DMS153 (cell line): ENCODE results near the gene THAP5.

Experiments used
- DNase-seq: peaks from one replicate; lab custom pipeline; 2025; lab: John Stamatoyannopoulos, UW

The THAP5 gene, protein sequence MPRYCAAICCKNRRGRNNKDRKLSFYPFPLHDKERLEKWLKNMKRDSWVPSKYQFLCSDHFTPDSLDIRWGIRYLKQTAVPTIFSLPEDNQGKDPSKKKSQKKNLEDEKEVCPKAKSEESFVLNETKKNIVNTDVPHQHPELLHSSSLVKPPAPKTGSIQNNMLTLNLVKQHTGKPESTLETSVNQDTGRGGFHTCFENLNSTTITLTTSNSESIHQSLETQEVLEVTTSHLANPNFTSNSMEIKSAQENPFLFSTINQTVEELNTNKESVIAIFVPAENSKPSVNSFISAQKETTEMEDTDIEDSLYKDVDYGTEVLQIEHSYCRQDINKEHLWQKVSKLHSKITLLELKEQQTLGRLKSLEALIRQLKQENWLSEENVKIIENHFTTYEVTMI

DNA sequence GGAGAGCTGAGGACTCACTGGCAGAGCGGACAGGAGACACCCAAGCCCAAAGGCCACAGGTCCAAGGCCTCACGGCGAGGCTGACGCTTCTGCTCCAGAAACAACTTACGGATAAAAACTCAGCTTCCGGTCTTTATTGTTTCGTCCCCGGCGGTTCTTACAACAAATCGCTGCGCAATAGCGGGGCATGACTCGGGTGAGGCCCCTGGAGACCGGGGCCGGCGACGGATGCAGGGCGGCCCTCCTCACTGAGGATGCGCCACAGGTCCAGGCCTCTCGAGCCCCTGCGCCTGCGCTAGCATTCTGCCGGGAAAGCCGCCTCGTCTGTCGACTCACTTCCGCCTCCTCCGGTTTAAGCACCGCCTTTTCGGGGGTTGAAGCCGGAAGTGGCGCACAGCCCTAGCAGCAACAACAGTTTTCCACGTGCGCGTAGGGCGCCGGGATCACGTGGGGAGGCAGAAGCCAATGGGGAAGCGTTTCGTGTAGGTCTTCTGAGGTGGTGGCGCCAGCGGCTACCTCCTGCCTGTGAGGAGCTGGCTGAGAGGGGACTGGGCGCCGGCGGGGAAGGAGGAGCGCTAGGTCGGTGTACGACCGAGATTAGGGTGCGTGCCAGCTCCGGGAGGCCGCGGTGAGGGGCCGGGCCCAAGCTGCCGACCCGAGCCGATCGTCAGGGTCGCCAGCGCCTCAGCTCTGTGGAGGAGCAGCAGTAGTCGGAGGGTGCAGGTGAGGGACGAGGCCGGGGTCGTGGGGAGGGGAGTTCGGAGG is at the start of gene THAP5, which contains the start of gene DNAJB9:
THAP5 (minus strand) TSS at position 326 of the 765 bp plus-strand sequence; CDS start at position 189, 137 bp downstream.
DNAJB9 (plus strand) TSS at position 494 of the 765 bp plus-strand sequence. CDS start 1,853 bp downstream, outside the sequence.
- DNase-seq: peak; percentile 98

- DNase-seq: peak; percentile 15
Measured at GRCh38 chr7:108618056-108618455, 48.5 kb upstream of the THAP5 start.

DNA sequence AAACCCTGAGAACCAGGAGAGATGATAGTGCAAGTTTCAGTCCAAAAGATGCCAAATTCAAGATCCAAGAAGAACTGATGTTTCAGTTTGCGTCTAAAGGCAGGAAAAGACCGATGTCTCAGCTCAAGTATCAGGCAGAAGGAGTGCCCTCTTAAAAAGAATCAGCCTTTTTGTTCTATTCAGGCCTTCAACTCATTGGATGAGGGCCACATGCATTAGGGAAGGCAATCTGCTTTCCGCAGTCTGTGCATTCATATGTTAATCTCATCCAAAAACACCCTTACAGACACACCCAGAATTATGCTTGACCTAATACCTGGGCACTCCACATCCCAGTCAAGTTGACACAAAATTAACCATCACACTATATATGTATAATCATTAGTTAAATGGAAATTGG is 45.4 kb upstream of the THAP5 start:
- DNase-seq: no peak

DNA sequence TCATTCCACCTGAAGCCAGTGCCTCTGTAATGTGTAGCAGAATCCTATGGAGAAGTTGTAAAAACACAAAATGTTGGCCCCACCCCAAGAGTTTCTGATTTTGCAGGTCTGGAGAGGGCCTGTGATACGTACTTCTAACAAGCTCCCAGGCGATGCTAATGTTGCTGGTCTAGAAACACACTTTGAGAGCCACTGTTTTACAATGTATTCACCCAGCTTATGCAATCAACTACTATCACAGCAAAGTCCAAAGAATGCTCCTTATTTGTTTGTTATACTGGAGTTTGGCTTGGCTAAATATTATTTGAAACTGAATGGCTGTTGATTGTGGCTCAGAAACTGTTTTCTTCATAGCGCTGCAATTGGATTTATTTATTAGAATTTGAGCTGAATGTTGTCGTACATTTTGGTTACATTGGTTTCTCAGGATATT is 44.5 kb upstream of the THAP5 start:
- DNase-seq: no peak

DNA sequence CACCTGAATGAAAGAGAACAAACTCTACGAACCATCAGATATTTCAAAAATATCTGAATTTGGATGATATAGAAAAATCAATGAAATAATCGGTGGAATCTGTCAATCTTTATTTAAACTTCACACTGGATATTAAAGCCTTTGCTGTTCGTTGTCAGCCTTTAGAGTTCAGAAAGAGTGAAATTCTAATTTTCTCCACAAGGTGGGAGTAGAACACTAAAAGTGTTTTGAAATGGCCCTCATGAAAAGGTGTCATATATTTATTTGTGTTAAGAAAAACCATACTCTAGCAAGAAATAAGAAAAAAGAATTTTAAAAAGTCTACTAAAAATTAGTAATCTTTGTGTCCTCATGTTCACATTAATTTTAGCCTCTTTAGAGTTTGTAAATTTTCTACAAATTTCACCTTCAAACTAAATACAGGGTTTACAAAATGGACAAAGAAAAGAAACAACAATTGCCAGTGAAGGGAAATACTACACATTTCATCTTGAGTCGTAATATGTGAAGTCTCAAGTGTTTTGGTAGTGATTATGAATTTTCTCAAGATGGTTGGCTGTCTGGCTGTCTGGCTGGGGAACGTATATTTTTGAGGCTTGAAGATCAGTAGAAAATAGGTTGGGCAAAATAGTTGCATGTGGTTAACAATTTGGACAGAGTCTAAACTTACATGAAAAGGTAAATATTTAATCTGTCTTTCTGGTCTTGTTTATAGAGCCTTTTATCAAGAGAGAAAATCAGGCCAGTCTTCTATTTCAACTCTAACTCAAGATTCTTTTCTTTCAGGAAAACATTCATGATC is 43.8 kb upstream of the THAP5 start:
- DNase-seq: peak; percentile 61

GRCh38 chr7:108611268-108611667 is 41.8 kb upstream of the THAP5 start:
- DNase-seq: no peak

DNA sequence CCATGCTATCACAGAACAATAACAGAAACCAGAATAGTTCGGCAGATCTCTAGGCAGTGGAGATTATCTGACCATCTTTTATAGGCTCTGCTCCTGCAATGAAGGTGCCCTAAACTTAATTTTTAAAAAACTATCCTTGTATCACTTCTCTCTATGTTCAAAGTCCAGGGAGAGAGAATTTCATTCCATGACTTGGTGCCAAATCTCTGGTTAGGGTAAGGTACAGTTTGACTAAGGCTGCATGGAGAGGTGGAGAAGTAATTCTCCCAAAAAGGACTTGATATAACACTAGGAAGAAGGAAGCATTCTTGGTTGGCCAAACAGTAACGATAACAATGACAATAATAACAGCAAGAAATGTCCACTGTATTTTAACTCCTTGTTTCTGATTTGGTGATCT is 40.1 kb upstream of the THAP5 start:
- DNase-seq: no peak

GRCh38 chr7:108605559-108606201 is 36.2 kb upstream of the THAP5 start:
- no peak for DNase-seq

- DNase-seq: no peak
Measured at GRCh38 chr7:108604307-108605077, 35.0 kb upstream of the THAP5 start.

DNA sequence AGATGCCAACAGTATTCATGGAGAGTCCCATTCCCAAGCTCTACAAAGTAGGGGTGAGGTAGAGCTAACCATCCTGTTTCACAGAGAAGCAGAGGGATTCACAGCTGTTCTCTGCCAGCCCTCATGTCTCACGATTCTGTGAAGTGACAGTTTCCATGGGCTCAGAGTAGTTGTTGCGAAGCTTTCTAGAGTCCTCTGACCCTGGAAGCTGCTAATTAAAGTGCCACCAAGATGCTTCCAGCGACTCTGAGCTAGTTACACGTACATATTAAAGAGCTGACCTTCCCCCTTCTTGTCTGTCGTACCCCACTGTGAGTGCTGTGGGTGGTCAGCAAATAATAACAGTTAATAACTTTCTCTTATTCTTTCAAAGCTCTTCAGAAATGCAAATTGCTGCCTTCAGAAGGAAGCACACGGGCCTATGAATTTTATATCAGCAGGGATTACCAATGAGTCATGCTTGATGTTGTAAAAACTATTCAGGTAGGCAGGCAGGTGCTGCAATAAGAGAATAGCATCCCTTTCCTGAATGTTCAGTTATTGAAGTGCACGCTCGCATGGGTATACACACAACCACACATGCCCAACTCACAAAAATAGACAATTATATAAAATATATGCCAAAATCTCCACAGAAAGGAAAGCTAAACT is 34.3 kb upstream of the THAP5 start:
- peak; percentile 67 for DNase-seq

DNA sequence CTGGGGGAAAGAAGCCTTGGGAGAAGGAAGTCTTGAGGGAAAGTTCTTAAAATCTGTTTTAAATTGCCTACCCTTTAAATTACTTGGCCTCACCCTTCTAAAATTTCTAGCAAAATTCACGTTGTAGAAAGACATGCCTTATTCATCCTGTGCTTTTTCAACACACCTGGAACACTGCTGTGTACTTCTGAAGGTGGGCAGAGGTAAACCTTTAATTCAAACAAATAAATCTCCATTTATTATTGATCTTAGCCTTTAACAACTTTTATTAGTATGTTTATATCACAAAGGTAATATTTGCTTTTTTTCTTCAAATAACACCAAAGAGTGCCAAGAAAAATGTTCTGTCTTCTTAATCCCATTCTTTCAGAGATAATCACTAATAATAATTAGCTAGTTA is 30.9 kb upstream of the THAP5 start:
- DNase-seq: no peak

DNA sequence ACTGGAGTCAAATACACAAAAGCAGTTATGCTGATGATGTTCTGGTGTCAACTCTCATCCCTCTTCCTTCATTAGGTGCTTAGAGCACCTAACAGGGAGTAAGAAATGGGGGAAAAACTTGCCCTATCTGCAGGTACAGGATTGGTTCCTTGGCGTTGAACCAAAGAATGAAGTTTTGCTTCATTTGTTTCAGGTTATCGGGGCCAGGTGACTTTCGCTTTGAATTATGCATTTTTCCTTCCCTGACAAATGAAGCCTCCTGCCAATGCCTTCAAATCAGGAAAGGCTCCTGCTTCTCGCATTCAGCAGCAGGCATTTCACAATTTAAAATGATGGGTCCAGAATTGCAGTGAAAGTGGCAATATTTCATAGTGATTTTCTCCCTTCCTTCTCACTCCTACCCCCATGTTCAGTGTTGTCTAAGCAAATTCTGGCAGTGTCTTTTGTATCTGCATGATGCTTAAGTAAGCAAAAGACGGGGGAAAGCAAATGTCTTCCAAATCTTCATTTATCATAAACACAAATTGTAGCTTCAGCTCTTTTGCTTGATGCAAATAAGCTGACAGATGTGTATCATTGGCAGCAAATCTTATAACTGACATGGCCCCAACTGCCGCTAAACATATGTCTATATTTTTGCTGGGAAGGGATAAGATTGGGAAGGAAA is 29.5 kb upstream of the THAP5 start:
- no peak for DNase-seq

DNA sequence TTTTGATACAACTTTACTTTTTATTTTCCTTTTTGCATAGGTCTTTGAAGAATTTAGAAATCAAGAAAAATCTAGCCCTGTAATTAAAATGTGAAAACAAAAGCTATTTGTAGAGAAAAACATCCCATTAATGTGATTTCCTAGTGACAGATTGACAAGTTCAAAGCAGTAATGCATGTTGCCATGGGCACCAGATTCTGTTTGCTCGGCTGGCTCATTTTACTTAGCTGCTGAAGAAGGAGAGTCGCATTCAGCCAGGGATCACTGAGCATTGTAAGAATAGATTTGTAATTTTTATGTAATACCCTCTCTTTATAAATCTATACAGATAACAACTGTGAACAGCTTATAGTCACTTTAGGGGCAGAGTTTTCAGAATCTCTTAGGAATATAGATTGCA is 28.6 kb upstream of the THAP5 start:
- peak; percentile 50 for DNase-seq

GRCh38 chr7:108596560-108596959 is 27.1 kb upstream of the THAP5 start:
- no peak for DNase-seq

GRCh38 chr7:108592646-108593201 is 23.2 kb upstream of the THAP5 start:
- peak; percentile 47 for DNase-seq

- no peak for DNase-seq
Measured at GRCh38 chr7:108590606-108591005, 21.1 kb upstream of the THAP5 start.

- DNase-seq: no peak
Measured at GRCh38 chr7:108589874-108590273, 20.4 kb upstream of the THAP5 start.

GRCh38 chr7:108589199-108589598 is 19.7 kb upstream of the THAP5 start:
- no peak for DNase-seq

GRCh38 chr7:108586274-108586710 is 16.8 kb upstream of the THAP5 start:
- DNase-seq: no peak
